Measurements from ENCODE around the gene KCNK4. TPM values are rescaled to one million over a fixed set of nuclear protein-coding genes. Genes with fewer than 3 reads are reported as not detected.

Gene KCNK4
- total RNA-seq, 2 donors from 2014 or later: not detected

- peaks cover 32% of the 10 kb centered on the region for H3K4me1 ChIP-seq
- H3K9ac ChIP-seq (ENCODE audit: low read depth in 2 of 2, low read length in 2 of 2): peak overlapping the region; percentile 58 to 89
- H3K27me3 ChIP-seq: peaks cover 13% of the 10 kb centered on the region
- TF ChIP-seq, protein P1, sequence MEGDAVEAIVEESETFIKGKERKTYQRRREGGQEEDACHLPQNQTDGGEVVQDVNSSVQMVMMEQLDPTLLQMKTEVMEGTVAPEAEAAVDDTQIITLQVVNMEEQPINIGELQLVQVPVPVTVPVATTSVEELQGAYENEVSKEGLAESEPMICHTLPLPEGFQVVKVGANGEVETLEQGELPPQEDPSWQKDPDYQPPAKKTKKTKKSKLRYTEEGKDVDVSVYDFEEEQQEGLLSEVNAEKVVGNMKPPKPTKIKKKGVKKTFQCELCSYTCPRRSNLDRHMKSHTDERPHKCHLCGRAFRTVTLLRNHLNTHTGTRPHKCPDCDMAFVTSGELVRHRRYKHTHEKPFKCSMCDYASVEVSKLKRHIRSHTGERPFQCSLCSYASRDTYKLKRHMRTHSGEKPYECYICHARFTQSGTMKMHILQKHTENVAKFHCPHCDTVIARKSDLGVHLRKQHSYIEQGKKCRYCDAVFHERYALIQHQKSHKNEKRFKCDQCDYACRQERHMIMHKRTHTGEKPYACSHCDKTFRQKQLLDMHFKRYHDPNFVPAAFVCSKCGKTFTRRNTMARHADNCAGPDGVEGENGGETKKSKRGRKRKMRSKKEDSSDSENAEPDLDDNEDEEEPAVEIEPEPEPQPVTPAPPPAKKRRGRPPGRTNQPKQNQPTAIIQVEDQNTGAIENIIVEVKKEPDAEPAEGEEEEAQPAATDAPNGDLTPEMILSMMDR (IDR thresholded peaks at IDR 0.05): no peak
- intact Hi-C loops (cut with DNase I): loop anchor here (5.0 kb wide), 1 partner anchor 102 kb away; no protein-coding TSS in a partner anchor
- H3K4me3 ChIP-seq: peak overlapping the region; percentile 45
- H3K36me3 ChIP-seq: no peaks in the 10 kb centered on the region
- DNase-seq: no peak
- no peaks in the 10 kb centered on the region for H3K9me3 ChIP-seq
- H3K27ac ChIP-seq: peak overlapping the region; percentile 99
These were observed 12.9 kb downstream of the KCNK4 start for GRCh38 chr11:64304032-64304315.

DNA sequence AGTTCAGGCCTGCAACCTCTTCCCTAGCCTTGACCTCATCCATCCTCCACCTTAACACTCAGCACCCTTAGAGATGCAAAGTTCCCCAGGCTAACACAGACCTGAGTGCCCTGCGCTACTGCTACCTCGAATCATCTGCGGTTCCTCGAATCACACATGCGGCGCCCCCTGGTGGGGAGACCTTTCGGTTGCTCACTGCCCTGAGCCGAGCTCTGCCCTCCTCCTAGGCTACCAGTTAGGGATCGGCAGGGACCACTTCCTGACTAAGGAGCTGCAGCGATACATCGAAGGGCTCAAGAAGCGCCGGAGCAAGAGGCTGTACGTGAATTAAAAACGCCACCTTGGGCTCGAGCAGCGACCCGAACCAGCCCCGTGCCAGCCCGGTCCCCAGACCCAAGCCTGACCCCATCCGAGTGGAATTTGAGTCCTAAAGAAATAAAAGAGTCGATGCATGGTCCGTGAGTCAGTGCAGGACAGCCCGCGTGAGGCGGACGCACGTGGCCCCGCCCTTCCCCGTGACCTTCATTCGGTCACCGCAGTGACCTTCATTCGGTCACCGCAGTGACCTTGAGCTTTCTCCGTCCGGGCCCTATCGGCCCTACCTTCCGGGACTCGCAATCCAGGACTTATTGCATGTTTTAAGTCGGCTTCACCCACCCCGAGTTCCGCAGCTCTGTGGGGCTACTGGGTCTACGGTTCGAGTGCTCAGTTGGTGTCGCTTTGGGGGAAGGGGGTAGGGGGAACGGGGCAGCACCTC, 13.4 kb downstream of the KCNK4 start:
- Histone ChIP-seq H3K4me3 (peak overlapping the region; percentile 45), H3K4me1 (peaks cover 28% of the 10 kb centered on the region), H3K9ac (ENCODE audit: low read depth in 2 of 2, low read length in 2 of 2) (peak overlapping the region; percentile 58 to 89), H3K27me3 (peaks cover 8% of the 10 kb centered on the region), H3K9me3 (no peaks in the 10 kb centered on the region), H3K36me3 (no peaks in the 10 kb centered on the region), H3K27ac (peak overlapping the region; percentile 99)
- DNase-seq: peak; percentile 97
- intact Hi-C loops (cut with DNase I): loop anchor here (5.0 kb wide), 1 partner anchor 102 kb away; no protein-coding TSS in a partner anchor
- TF ChIP-seq, protein P1 (IDR thresholded peaks at IDR 0.05): peak; percentile 84

DNA sequence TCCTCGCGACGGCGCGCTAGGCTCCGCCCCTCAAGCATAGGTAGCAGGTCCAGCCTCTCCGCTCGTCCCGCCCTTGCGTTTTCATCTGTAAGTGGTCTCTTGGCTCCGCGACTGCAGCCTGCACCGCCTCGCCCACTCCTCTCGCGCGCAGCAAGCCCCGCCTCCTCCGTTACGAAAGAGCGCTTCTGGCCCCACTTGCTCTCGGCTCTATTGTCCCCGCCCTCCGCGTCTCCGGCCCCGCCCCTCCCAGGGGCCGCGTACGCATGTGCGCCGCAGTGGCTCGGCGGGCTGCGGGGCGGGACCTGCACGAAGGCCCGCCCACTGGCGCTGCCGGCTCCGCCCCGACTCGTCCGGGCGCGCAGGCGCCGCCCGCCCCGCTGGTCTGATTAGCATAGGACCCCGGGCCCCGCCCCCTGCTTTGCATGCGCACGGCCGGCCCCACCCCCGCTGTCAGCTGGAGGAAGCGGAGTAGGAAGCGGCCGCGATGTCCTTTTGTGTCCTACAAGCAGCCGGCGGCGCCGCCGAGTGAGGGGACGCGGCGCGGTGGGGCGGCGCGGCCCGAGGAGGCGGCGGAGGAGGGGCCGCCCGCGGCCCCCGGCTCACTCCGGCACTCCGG, 14.1 kb downstream of the KCNK4 start, which contains the start of gene ESRRA:
TSS of gene ESRRA (plus strand) at position 450 of the 616 bp plus-strand sequence. CDS start 1,656 bp downstream, outside the sequence.
- H3K4me1 ChIP-seq: peaks cover 21% of the 10 kb centered on the region
- H3K9ac ChIP-seq (ENCODE audit: low read depth in 2 of 2, low read length in 2 of 2): peak within 1 kb of the TSS; percentile 65 to 98
- TF ChIP-seq, protein P1 (IDR thresholded peaks at IDR 0.05): no peak
- H3K27me3 ChIP-seq: peaks cover 1% of the 10 kb centered on the region
- peak within 1 kb of the TSS; percentile 99 for H3K27ac ChIP-seq
- intact Hi-C loops (cut with DNase I): no loop called here
- no peaks in the 10 kb centered on the region for H3K9me3 ChIP-seq
- DNase-seq: peak; percentile 100
- peak within 1 kb of the TSS; percentile 61 for H3K4me3 ChIP-seq
- H3K36me3 ChIP-seq: no peaks in the 10 kb centered on the region

GRCh38 chr11:64305691-64306562, 14.8 kb downstream of the KCNK4 start:
- Histone ChIP-seq H3K27ac (peak overlapping the region; percentile 85), H3K36me3 (no peaks in the 10 kb centered on the region), H3K4me3 (peak overlapping the region; percentile 61), H3K4me1 (peaks cover 13% of the 10 kb centered on the region), H3K9me3 (no peaks in the 10 kb centered on the region), H3K9ac (ENCODE audit: low read depth in 2 of 2, low read length in 2 of 2) (peak overlapping the region; percentile 65 to 98), H3K27me3 (no peaks in the 10 kb centered on the region)
- intact Hi-C loops (cut with DNase I): no loop called here
- peak; percentile 94 for DNase-seq
- TF ChIP-seq, protein P1 (IDR thresholded peaks at IDR 0.05): peak; percentile 19

DNA sequence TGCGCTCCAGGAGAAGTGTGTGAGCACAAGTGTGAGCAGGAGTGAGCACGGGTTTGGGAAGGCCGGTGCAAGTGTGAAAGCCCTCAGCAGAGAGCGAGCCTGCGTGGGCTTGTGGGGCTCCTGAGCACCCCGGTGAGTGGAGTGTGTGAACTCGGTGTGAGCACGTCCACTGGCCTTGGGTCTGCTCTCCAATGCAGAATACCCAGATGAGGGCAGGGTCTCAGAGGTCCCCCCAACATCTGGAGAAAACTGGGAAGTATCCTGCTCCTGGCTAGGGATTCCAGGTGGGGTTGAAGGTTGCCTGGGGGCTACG, 15.4 kb downstream of the KCNK4 start:
- Histone ChIP-seq H3K36me3 (no peaks in the 10 kb centered on the region), H3K4me3 (peak overlapping the region; percentile 61), H3K4me1 (peaks cover 13% of the 10 kb centered on the region), H3K27ac (peak overlapping the region; percentile 85), H3K27me3 (no peaks in the 10 kb centered on the region), H3K9me3 (no peaks in the 10 kb centered on the region), H3K9ac (ENCODE audit: low read depth in 2 of 2, low read length in 2 of 2) (peak overlapping the region; percentile 65 to 98)
- DNase-seq: no peak
- intact Hi-C loops (cut with DNase I): no loop called here
- TF ChIP-seq, protein P1 (IDR thresholded peaks at IDR 0.05): no peak
